H1 (cell line): ENCODE measurements around the gene CDH18. TPM values are rescaled to one million over a fixed set of nuclear protein-coding genes. Genes with fewer than 3 reads are reported as not detected.

Experiments used
- ATF3 ChIP-seq: IDR thresholded peaks from 2 replicates; pipeline ENCODE4 v1.6.1; 2011; ENCODE audit warnings: low read depth, mild to moderate bottlenecking, low read length; ENCODE audit not compliant: insufficient read depth
- CBX8 ChIP-seq: fragments of 300-800, 300-1000 bp; sonication (generic); IDR thresholded peaks from 2 replicates; pipeline ENCODE4 v1.7.1; 2016; ENCODE audit warnings: low read depth, low read length, borderline replicate concordance
- CREB1 ChIP-seq: IDR thresholded peaks from 2 replicates; pipeline ENCODE4 v1.6.1; 2012; ENCODE audit warnings: inconsistent platforms
- EGR1 ChIP-seq: IDR thresholded peaks from 2 replicates; pipeline ENCODE4 v1.6.1; 2011; ENCODE audit warnings: low read depth, low read length, borderline replicate concordance
- EP300 ChIP-seq, 2 experiments: IDR thresholded peaks; 1 replicate in 1 of 2; 2 replicates in 1 of 2; pipeline ENCODE4 v1.6.1; 2011 to 2012; ENCODE audit warnings: low read depth in 2 of 2, low read length in 2 of 2, mild to moderate bottlenecking in 2 of 2, borderline replicate concordance in 1 of 2, inconsistent platforms in 1 of 2, moderate library complexity in 1 of 2
- FOSL1 ChIP-seq: IDR thresholded peaks from 2 replicates; pipeline ENCODE4 v1.6.1; 2011; ENCODE audit warnings: mild to moderate bottlenecking, low read depth, low read length, moderate library complexity; ENCODE audit not compliant: insufficient read depth
- HDAC6 ChIP-seq: IDR thresholded peaks from one replicate; pipeline ENCODE4 v1.7.1; 2012; ENCODE audit warnings: low read depth, mild to moderate bottlenecking, inconsistent platforms, low read length, moderate library complexity
- JUND ChIP-seq: IDR thresholded peaks from 2 replicates; pipeline ENCODE4 v1.6.1; 2011; ENCODE audit warnings: mild to moderate bottlenecking, improper control_type of control experiment, low read length
- KDM1A ChIP-seq: fragments of 200-600, 300-600 bp; sonication (generic); IDR thresholded peaks from 2 replicates; pipeline ENCODE4 v1.7.1; 2016; ENCODE audit warnings: mild to moderate bottlenecking, low read length, borderline replicate concordance
- PHF8 ChIP-seq: fragments of 200-600 bp; sonication (generic); conservative IDR thresholded peaks from 2 replicates; pipeline ENCODE4 v1.7.1; 2012; ENCODE audit warnings: low read depth, mild to moderate bottlenecking, inconsistent platforms, low read length, moderate library complexity
- POLR2A ChIP-seq, 2 experiments: IDR thresholded peaks; 1 replicate in 1 of 2; 2 replicates in 1 of 2; pipeline ENCODE4 v1.6.1; 2011; ENCODE audit warnings: low read depth in 2 of 2, low read length in 2 of 2, mild to moderate bottlenecking in 2 of 2; ENCODE audit errors: control extremely low read depth in 1 of 2
- RAD21 ChIP-seq, 2 experiments: IDR thresholded peaks in 1 of 2; conservative IDR thresholded peaks in 1 of 2; 2 replicates each; pipeline ENCODE4 v1.6.1; 2011; ENCODE audit warnings: low read depth in 2 of 2, low read length in 2 of 2, improper control_type of control experiment in 1 of 2, inconsistent platforms in 1 of 2, mild to moderate bottlenecking in 1 of 2, moderate library complexity in 1 of 2
- RBBP5 ChIP-seq: IDR thresholded peaks from 2 replicates; pipeline ENCODE4 v1.7.1; 2012; ENCODE audit warnings: low read depth, mild to moderate bottlenecking, inconsistent platforms, low read length, moderate library complexity, borderline replicate concordance
- SP1 ChIP-seq: IDR thresholded peaks from 2 replicates; pipeline ENCODE4 v1.6.1; 2011; ENCODE audit warnings: low read depth, low read length
- SRF ChIP-seq: IDR thresholded peaks from 2 replicates; pipeline ENCODE4 v1.6.1; 2011; ENCODE audit warnings: mild to moderate bottlenecking, low read depth, low read length, moderate library complexity
- TAF7 ChIP-seq: optimal IDR thresholded peaks from 2 replicates; pipeline ENCODE3; 2011; ENCODE audit warnings: low read depth, mild to moderate bottlenecking, inconsistent platforms, low read length, moderate library complexity, borderline replicate concordance
- TBP ChIP-seq: IDR thresholded peaks from 2 replicates; pipeline ENCODE4 v1.6.1; 2011; ENCODE audit warnings: low read depth, low read length, improper control_type of control experiment
- TCF12 ChIP-seq: IDR thresholded peaks from 2 replicates; pipeline ENCODE4 v1.6.1; 2011; ENCODE audit warnings: low read depth, mild to moderate bottlenecking, low read length
- TEAD4 ChIP-seq: IDR thresholded peaks from 2 replicates; pipeline ENCODE4 v1.6.1; 2012; ENCODE audit warnings: low read depth, low read length, inconsistent platforms, mixed read lengths
- USF2 ChIP-seq: IDR thresholded peaks from 2 replicates; pipeline ENCODE4 v1.6.1; 2011; ENCODE audit warnings: low read length, improper control_type of control experiment
- polyA plus RNA-seq, 7 experiments: library from polyadenylated mRNA; depleted of rRNA in 3 of 7; stranded (reverse) in 5 of 7; unstranded in 2 of 7; fragments of >200 nt in 5 of 7; fragments of 200-250 nt in 2 of 7; gene quantifications; 1 replicate in 5 of 7; 2 replicates in 1 of 7; 4 replicates in 1 of 7; pipeline versions ENCODE4 v1.2.1 to v1.2.3, GENCODE V29; 2011 to 2013; ENCODE audit warnings: missing spikeins in 2 of 7, mixed read lengths in 2 of 7
- total RNA-seq: library from RNA; stranded (reverse); fragmentation: NEBNext Ultra II Directional; extraction: Animal tissue kit (Norgen Biotek cat#: 25700); gene quantifications from 2 replicates; pipeline ENCODE4 v1.2.1, GENCODE V29; 2021

CDH18 gene
- total and polyA plus RNA-seq, 2 of the 8 experiments (the other 6 are each of a cell fraction or from before 2014, with no cell fraction given), result 0.30 to 0.32 TPM

DNA sequence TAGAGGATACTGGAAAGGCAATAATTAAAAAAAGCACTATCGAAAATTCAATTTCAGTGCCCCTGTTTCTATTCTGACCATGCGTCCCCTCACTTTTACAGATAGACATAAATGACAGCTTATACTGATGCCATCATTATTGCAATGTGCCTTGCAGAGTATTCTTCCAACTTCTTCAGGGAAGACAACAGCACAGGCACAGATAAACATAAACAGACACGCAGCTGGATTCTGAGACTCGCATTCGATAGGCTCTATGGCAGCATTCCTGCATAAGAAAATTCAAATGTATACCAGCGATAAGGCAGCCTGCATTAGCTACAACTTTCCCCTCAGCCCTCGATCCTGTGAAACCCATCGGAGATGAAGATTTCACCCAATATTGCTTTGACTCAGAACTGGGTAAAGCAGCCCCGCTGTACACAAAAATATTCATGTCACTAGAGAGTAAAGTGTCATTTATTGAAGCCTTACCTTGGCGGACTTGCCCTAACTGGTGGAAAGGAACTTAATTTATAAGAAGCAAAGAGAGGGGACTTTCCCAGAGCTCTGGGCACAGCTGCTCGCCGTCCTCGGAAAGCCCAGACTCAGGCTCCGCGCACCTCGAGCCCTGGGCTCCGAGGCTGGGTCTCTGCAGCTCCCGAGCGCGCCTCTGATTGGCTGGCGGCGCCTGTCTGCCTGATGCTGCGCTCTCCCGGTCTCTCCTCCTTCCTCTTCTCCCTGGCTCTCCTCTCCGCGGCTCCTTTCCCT is at the start of gene CDH18 (continued):
- no peak for TF ChIP-seq ATF3
- TF ChIP-seq FOSL1, result no peak
- TF ChIP-seq TBP, result peak; percentile 47; the same call in 1 of the 2 replicates
- no peak for TF ChIP-seq TAF7
- no peak for TF ChIP-seq JUND
- TF ChIP-seq RBBP5, result no peak
- 0 out of 2 replicates have a peak, but pooled peaks have one; percentile 17 for TF ChIP-seq CREB1
- TF ChIP-seq PHF8, result no peak
- no peak for TF ChIP-seq USF2
- no peak for TF ChIP-seq EP300 (IDR thresholded peaks at IDR 0.05; ENCODE audit: borderline replicate concordance in 1 of 2, low read depth in 2 of 2, low read length in 2 of 2)
- TF ChIP-seq HDAC6, result no peak
- TF ChIP-seq CBX8, result no peak
- TF ChIP-seq POLR2A (IDR thresholded peaks at IDR 0.05; ENCODE audit: control extremely low read depth in 1 of 2, low read depth in 2 of 2, low read length in 2 of 2), result no peak
- TF ChIP-seq EGR1, result no peak
- peak; percentile 1 to 15; a peak in 1 of 4 replicates for TF ChIP-seq RAD21 (IDR thresholded peaks at IDR 0.05 in 1 of 2, conservative IDR thresholded peaks at IDR 0.05 in 1 of 2; ENCODE audit: low read depth in 2 of 2, low read length in 2 of 2)
- TF ChIP-seq SRF, result no peak
- no peak for TF ChIP-seq TEAD4
- no peak for TF ChIP-seq KDM1A
- TF ChIP-seq TCF12, result no peak
- no peak for TF ChIP-seq SP1
